LoVo (cell line): ENCODE data around the gene SYT14.
"Not testable (repeated sequence)": the region's sequence is repeated elsewhere in the genome, so short reads cannot be mapped to it uniquely, and the experiment has no call there.

ENCODE experiments used
- DNase-seq: peaks from one replicate; pipeline ENCODE4 v3.0.0-alpha.2; 2016; ENCODE audit warnings: low spot score

The SYT14 gene

DNA sequence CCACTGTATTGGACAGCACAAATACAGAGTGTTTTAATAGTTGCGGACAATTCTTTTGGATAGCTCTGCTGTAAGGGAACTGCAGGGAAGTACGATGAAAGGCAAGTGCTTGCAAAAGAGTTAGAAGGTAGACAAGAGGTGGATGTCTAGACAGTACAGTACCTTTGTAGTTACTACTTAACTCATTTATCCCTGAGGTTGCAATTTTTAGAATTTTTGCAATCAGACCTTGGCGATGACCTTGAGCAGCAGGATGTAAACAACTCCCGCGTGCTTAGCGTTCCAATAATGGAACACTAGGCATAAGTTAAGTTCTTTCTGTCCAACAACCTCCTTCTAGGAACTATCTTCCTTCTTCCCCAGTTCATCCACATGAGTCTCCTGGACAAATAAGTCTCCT lies 1.9 kb upstream of the SYT14 start:
- DNase-seq: no peak

DNA sequence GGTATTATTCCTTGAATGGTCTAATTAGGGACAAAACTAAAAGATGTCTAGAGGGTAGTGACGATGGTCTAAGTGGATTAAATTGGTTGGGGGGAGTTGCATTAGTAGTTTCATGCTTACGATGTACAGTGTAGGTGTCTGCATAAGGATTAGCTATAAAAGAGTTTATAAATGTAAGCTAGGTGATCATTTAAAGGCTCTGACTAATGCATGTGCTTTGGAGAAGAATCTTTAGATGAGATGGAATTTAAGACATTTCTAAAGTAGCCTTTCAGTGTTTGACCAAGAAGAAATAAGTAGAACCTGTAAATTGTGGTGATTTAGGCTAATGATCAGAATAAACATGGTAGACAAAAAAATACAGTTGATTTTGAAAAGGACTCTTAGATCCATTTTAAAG lies 7.4 kb downstream of the SYT14 start:
- no peak for DNase-seq

DNA sequence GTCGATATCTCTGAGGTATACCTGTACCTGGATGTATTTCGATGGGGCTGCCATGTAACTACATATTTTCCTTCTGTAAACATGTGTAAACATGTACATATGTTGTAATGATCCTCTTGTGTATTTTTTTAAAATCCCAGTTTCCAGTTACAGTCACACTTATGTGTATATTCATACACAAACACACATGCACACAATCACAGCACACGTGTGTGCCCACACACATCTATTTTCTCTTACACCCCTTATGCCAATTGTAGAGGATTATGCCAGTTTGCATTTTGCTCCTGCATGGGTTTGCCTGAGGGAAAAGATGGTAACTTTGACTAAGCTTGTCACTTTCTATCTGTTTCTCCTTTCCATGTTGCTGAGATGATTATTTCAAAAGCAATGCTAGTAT lies 10.1 kb downstream of the SYT14 start:
- DNase-seq: no peak

DNA sequence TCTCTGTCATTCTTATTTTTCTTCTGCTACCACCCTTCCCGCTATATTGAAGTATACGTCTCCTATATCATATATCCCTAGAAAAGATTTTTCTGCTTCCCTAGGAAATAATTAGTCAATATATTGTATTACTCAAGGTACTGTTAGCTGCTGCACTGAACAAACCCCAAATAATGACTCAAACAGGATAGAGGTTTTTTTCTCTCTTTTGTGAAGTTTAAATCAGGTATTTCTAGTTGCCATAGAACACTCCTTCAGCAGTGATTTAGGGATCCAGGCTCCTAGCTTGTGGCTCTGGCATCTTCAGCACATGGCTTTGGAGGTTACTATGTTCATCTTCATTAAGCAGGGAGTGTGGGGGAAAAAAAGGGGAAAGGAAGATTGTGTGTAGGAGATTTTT lies 18.1 kb downstream of the SYT14 start:
- no peak for DNase-seq

DNA sequence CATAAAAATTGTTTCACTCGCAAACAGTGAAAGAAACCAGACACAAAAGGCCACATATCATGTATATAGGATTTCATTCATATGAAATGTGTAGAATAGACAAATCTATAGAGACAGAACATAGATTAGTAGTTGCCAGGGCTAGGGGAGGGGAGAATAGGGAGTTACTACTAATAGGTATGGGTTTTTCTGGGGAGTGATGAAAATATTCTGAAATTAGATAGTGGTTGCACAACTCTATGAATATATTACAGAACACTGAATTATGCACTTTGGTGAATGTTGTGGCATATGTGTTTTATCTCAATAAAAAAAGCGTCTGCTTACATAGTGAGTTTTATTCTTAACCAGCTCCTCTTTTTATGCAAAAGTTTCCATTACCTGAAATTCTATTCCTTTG lies 21.6 kb downstream of the SYT14 start:
- no peak for DNase-seq

DNA sequence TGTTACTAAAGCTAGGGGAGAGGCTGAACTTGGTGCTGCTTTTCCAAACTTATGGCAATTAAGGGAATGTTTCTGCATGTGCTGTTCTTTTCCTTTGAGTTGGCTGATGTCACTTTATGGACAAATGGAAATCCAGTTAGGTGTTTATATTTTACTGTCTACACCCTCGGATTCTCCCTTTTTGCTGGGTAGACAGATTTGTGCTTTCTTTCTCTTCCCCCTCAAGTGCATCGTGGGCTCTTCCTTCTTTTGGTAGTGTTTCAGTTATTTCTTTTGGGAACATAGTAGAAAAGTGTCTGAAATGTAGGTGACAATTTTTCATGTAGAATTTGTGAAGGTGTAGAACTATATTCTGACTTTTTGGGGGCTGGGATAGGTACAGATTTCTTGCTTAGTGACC lies 22.9 kb downstream of the SYT14 start:
- DNase-seq: no peak

DNA sequence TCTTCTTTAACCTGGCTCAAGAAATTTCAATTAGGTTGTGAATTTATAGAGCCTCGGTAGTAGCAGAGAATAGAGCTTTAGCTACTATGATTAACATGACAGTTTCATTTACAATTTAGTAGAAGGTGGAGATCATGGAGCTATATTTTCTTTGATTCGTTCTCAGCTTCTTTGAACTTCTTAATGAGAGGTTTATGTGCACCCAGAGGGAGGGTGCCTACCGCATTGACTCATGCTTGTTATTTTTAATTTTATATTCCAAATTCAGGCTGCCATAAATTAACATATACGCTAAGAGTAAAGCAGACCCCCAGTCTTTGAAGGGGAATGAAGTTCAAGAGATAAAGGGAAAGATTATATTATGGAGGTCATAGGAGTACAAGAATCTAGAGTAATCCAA lies 24.4 kb downstream of the SYT14 start:
- no peak for DNase-seq

DNA sequence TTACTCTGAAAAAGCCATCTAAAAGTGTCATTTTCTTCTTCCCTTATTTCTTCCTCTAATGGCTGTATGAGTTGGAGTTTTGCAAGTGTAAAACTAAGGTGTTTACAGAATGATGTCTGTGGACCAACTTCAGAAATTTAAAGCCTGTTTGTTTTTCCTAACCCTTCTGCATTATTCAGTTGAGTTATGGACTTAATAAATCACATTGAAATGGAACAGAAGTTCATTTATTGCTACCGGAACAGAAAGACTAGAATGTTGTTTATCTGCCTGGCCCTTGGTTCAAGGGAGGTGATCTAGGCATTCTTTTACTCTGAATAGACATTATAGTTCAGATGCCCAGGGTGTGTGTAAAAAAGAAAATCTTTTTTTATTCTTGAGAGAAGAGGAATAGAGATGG lies 24.8 kb downstream of the SYT14 start:
- DNase-seq: no peak

DNA sequence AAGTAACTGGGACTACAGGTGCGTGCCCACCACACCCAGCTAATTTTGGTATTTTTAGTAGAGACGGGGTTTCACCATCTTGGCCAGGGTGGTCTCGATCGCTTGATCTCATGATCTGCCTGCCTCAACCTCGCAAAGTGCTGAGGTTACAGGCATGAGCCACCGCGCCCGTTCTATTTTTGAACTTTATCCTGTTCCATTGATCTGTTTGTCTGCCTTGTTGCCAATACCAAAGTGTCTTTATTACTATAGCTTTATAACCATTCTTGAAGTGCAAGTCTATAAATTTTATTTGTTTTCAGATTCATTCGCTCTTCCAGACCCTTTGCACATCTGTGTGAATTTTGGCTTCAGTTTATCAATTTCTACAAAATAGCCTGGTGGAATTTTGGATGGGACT lies 28.0 kb downstream of the SYT14 start:
- no peak for DNase-seq

DNA sequence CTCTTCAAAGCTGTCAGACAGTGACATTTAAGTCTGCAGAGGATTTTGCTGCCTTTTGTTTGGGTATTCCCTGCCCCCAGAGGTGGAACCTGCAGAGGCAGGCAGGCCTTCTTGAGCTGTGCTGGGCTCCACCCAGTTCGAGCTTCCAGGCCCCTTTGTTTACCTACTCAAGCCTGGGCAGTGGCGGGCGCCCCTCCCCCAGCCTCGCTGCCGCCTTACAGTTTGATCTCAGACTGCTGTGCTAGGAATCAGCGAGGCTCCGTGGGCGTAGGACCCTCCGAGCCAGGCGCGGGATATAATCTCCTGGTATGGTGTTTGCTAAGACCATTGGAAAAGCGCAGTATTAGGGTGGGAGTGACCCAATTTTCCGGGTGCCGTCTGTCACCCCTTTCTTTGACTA lies 40.7 kb downstream of the SYT14 start:
- DNase-seq: not testable (repeated sequence)

DNA sequence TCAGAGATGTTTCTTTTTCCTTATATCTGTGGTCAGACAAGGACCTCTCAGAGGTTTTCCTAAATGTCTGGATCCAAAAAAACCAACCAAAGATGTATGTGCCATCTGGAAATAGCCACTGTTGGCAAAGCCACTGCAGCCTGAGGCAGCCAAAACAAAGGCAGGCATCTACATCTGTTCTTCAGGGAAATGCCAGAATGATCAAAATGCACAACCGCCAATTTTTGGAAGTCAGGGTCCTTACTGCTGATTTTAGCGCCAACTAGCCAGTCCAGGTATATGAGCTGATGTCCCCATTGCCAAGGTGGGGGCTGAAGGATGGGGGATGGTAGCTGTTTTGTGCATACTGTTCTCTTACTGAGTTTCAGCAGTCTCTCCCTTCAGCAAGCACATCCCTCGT lies 45.9 kb downstream of the SYT14 start:
- DNase-seq: no peak

DNA sequence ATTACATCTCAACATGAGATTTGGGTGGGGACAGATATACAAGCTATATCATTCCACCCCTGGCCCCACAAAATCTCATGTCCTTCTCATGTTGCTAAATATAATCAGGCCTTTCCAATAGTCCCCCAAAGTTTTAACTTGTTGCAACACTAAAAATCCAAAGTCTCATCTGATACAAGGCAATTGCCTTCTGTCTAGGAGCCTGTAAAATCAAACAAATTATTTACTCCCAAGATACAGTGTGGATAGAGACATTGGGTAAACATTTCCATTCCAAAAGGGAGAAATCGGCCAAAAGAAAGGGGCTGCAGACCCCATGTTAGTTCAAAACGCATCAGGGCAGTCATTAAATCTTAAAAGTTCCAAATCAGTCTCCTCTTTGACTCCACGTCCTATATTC lies 47.0 kb downstream of the SYT14 start:
- DNase-seq: no peak

DNA sequence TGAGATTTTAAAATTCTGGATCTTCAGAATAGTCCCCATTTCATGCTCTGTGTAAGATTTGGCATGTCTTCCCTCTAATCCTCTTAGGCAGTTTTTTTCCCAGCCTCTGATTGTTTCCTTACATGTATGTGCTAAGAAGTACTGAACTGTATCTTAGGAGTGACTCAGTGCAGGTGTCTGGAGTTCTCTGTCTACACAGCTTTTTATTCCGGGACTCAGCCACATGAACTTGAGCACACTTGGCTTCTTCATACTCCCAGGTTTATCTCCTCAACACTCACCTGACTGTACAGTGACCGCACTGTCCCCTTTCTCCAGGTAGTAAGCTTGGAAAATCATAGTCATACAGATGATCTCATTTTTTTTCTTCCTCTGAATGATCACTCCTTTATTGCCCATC lies 50.7 kb downstream of the SYT14 start:
- no peak for DNase-seq

DNA sequence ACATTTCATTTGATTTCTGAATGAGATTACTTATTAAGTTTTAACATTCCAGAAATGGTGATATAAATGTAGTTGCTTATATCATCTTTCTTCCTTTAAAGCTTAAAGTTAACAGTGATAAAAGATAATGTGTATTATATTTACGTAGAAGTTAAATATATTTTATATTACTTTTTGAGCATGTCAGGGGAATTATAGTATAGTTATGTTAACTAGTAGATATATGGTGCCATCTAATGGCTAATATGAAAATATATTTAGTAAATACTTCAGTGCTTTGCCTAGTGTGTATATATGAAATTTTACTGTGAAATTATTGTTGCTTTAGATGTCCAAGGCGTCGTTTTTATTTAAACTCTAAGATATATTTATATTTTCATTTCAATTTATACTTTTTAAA lies 51.5 kb downstream of the SYT14 start:
- DNase-seq: peak; percentile 50

DNA sequence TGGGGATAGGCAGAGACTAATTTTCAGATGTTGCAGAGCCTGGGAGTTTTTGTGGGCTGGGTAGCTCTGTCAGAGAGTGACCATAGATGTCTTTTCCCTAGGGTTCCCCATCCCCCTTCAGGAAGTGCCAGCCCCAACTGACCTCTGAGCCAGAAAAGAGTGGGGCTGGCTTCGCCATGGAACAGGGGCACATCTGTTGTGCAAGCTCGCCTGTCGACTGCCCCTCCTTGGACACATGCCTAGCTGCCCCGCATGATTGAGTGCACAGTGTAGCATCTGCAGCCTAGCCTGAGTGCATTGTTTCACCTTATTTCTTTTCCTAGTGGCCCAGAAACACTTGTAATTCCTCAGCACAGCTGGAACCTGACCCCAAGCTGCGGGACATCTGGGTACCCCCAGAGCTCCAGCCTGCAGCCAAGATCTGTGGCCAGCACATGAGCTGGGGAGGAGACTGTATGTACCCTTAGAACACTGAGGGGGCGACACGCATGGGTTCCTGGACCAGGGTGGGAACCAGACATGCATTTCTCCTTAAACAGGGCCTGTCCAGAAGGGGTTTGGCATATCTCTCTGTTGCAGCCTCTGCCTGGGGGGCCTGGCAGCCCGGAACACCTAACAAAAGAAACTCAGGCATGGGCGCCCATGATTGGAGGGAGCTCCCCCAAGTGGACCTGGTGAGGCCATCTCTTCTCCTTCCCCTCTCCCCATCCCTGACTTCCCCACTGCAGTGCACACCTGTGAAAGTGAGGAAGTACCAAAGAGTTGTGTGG lies 55.2 kb downstream of the SYT14 start:
- no peak for DNase-seq

DNA sequence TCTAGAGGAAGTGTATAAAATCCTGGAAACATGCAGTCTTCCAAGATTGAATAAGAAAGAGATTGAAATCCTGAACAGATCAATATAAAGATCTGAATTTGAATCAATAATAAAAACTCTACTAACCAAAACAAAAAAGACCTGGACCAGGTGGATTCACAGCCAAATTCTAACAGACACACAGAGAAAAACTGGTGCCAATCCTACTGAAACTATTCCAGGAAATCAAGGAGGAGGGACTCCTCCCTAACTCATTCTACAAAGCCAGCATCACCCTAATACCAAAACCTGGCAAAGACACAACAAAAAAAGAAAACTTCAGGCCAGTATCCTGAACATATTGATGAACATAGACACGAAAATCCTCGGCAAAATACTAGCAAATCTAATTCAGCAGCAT lies 58.3 kb downstream of the SYT14 start:
- DNase-seq: no peak

DNA sequence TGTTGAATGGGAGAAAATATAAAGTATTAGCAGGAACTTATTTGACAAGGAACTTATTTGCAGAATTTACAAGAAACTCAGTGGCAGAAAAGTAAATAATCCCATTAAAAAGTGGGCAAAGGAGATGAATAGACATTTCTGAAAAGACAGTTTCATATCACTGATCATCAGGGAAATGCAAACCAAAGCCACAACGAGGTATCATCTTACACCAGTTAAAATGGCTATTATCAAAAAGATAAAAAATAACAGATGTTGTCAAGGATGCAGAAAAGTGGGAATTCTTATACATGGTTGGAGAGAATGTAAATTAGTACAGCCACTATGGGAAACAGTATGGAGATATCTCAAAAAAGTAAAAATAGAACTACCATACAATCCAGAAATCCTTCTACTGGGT lies 61.0 kb downstream of the SYT14 start:
- DNase-seq: no peak

DNA sequence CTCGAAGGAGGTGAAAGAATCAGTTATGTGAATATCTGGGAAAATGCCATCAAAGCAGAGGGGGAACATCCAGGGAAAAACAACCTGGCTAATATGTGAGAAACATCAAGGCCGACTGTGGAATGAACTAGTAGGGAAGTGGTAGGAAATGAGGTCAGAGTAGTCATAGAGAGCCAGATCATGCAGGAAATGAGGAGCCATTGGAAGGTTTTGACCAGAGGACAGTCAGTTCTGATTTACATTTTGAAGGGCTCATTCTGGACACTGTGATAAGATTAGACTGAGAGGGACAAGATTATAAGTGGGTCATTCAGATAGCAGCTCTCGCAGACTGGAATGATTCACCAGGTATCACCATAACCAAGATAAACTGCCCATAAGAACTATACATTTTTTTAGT lies 63.7 kb downstream of the SYT14 start:
- DNase-seq: no peak

DNA sequence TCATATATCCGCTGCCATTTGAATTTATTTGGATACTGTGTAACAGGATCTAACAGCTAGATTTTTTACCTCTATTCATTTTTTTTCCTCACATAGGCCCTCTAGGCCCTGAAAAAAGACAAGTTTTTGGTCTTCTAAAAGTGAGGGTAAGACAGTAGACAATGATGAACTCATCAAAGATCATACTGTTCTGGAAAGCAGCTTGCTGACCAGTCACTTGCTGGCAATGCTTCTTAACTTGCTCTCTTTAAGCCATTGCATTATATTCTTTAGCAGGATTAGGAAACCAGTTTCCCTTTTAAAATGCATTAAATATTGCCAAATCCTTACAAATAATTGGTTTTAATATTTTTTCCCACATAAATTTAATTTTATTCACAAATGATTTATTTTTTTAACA lies 65.5 kb downstream of the SYT14 start:
- no peak for DNase-seq

DNA sequence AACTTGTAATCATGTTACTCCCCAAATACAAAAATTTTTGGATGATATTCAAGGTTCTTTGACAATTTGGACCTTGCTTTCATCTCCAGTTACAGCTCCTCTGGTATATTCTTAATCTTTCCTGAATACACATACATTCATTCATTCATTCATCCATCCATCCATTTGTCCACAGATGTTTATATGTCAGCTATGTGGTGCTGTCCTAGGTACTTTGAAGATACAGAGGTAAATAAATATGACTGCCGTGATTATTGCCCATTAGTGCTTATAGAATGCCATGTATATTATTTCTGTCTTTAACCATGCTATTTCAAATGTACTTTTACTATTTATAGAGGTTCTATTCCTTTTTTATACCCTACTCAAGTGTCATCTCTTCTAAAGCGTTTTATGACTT lies 72.1 kb downstream of the SYT14 start:
- DNase-seq: no peak

DNA sequence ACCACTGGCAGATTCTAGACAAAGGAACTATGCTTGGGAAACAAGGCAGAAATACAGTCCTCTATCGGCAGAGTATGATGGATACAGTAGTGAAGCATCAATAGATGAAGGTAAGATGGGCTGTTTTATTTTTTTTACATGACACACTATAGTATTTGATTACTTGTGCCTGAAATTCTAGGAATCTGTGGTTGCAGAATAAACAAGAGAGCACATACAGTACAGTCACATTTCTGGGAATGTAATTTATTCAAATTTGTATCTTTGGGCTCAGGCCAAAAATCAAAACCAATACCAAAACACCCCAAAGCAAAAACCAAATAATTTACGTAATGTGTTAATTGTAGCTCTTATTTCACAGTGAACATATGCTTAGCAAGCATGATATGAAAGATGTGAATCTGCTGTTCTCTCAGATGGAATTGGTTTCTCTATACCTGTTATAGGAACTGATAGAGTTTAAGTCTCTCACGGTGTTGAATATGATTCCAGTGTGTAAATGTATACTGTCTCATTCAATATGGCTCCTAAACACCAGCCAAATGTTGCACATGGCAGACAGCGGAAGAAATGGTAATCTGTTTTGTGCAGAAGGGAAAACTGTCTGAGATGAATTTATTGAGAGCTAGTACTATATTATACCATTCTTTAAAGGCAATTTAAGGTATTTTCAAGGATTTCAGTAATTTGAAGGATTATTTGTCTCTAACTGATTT lies 83.3 kb downstream of the SYT14 start:
- no peak for DNase-seq

DNA sequence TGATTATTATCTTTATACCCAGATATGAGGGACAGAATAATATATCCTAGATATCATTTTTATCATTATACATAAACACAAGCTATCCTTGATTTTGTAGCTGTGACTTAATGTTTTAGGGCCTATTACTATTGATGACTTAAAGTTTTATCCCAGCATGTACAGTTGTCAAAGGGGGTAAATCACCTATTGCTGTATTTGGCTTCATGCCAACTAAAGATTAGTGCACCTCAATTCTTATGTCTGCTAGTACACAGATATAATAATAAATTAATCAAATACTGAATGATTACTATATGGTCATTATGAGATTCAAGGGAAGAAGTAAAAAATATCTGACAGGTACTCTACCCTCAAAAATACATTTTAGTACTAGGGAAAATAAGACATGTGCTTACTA lies 84.0 kb downstream of the SYT14 start:
- no peak for DNase-seq

DNA sequence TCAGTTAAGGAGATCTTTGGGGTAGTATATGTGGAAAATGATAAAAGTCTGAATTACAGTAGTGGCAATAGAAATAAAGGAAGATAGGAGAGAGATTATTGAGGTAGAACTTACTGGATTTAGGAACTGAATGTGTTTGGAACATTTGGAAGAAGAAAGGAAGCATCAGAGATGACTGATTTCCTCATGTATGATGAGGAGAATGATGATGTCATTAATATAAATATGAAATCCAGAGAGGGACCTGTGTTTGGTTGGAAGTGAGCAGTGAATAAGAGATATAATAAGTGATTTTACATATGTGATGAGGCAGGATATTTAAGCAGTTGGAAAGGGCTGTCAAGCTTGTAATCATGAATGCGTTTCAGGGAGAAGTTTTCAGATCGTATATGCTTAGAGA lies 86.3 kb downstream of the SYT14 start:
- no peak for DNase-seq

DNA sequence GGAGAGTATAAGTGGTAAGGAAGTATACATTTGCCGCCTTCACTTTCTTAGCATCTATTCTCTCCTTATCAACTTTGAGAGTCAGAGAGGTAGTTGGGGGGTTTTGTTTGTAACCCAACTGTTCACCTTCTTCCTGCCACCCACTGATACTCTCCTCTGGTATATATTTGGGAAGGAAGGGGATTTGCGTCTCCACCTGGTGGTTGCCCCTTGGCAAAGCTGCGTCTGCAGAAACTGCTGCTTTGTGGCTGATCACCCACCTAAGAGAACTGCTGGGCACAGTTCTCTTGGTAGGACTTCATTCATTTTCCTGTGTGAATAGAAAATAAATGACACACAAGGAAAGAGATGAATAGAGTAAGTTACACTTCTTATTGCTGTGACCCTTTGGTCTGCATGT lies 87.0 kb downstream of the SYT14 start:
- no peak for DNase-seq
